Spleen (tissue), 7 donors: ENCODE results near the gene PACS1.

ENCODE experiments used
- POLR2A ChIP-seq, 3 donors: fragments of 450-650 bp; IDR thresholded peaks; one replicate each; pipeline ENCODE4 v1.5.1; 2017; ENCODE audit warnings: antibody characterized with exemption in 3 of 3, mild to moderate bottlenecking in 1 of 3
- TF ChIP-seq, protein P1 (sequence below), 11 experiments: fragments of 200-600 bp in 7 of 11; fragments of 450-650 bp in 4 of 11; sonication (generic) in 4 of 11; IDR thresholded peaks in 8 of 11; conservative IDR thresholded peaks in 3 of 11; 1 replicate in 7 of 11; 2 replicates in 4 of 11; pipeline versions ENCODE4 v1.4.0 to v1.8.0; 2016 to 2021; ENCODE audit warnings: antibody characterized with exemption in 11 of 11, inconsistent platforms in 4 of 11, mild to moderate bottlenecking in 1 of 11
- donor health status: DM: no; HTN: no; CAD: no; lungs with moderate emphysema.
- donor health status: DM: no; HTN: no; CAD: no.
- donor health status: DM: no; HTN: no; CAD: no.

DNA sequence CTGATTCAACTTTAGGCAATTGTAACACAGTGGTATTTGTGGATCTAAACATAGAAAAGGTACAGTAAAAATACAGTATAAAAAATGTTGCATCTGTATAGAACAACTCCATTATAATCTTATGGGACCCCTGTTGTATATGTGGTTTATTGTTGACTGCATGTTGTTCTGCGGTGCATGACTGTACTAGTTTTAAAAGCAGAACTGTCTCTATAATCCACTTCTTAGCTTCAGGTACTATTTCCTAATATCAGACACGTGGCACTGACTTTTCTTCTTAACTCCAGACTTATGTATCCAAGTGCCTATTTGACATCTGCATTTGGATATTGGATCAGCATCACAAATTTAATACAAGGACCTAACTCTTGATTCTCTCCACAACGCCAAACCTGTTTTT, 41.1 kb downstream of the PACS1 start:
- TF ChIP-seq, protein P1, sequence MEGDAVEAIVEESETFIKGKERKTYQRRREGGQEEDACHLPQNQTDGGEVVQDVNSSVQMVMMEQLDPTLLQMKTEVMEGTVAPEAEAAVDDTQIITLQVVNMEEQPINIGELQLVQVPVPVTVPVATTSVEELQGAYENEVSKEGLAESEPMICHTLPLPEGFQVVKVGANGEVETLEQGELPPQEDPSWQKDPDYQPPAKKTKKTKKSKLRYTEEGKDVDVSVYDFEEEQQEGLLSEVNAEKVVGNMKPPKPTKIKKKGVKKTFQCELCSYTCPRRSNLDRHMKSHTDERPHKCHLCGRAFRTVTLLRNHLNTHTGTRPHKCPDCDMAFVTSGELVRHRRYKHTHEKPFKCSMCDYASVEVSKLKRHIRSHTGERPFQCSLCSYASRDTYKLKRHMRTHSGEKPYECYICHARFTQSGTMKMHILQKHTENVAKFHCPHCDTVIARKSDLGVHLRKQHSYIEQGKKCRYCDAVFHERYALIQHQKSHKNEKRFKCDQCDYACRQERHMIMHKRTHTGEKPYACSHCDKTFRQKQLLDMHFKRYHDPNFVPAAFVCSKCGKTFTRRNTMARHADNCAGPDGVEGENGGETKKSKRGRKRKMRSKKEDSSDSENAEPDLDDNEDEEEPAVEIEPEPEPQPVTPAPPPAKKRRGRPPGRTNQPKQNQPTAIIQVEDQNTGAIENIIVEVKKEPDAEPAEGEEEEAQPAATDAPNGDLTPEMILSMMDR (IDR thresholded peaks at IDR 0.05 in 8 of 11, conservative IDR thresholded peaks at IDR 0.05 in 3 of 11): no peak
- no peak for TF ChIP-seq POLR2A (IDR thresholded peaks at IDR 0.05)
